Cardiac muscle cell (in vitro differentiated cells and primary cell): ENCODE results near the gene DSCAML1. TPM values are rescaled to one million over a fixed set of nuclear protein-coding genes. Genes with fewer than 3 reads are reported as not detected.

Experiments used
- DNase-seq, 2 donors: peaks; one replicate each; pipeline versions ENCODE4 v3.0.0 to v3.0.0-alpha.2; 2010 to 2017; ENCODE audit warnings: low read depth in 1 of 2, low spot score in 1 of 2
- H3K27ac ChIP-seq: fragments of 200-600 bp; sonication (generic); 2 replicates; pipeline ENCODE4 v1.5.1; 2016
- H3K27me3 ChIP-seq: fragments of 200-600 bp; sonication (generic); 2 replicates; pipeline ENCODE4 v1.6.0; 2016; ENCODE audit warnings: control low read depth
- H3K36me3 ChIP-seq: fragments of 200-600 bp; sonication (generic); 2 replicates; pipeline ENCODE4 v1.5.1; 2016; ENCODE audit warnings: control low read depth
- H3K4me1 ChIP-seq: fragments of 200-600 bp; sonication (generic); 2 replicates; pipeline ENCODE4 v1.8.1; 2017; ENCODE audit warnings: low read depth, mild to moderate bottlenecking, mixed run types
- H3K4me3 ChIP-seq: fragments of 200-600 bp; sonication (generic); 2 replicates; pipeline ENCODE4 v1.5.1; 2016; ENCODE audit warnings: mild to moderate bottlenecking
- H3K9me3 ChIP-seq: fragments of 200-600 bp; sonication (generic); 2 replicates; pipeline ENCODE4 v1.5.1; 2017; ENCODE audit warnings: low read depth, mild to moderate bottlenecking, control low read depth
- CTCF ChIP-seq: IDR thresholded peaks from 2 replicates; pipeline ENCODE4 v1.5.1; 2012; ENCODE audit warnings: low read depth, mild to moderate bottlenecking, low read length
- polyA plus RNA-seq: library from polyadenylated mRNA; unstranded; fragments of >200 nt; fragmentation: Nextera tagmentation; extraction: Ambion mirVana; gene quantifications from 2 replicates; pipeline ENCODE4 v1.2.1, GENCODE V29; 2016
- total RNA-seq: library from RNA; depleted of rRNA; stranded (reverse); fragments of >200 nt; gene quantifications from 2 replicates; pipeline ENCODE4 v1.2.3, GENCODE V29; 2016

The DSCAML1 gene
- total and polyA plus RNA-seq, 2 experiments from 2014 or later: 1.8 TPM; not detected in 1

GRCh38 chr11:117632306-117632705 is 164.7 kb downstream of the DSCAML1 start:
- no peak for DNase-seq
- peaks cover 23% of the 10 kb centered on the region for H3K4me1 ChIP-seq
- H3K27ac ChIP-seq: no peak overlapping the region
- H3K9me3 ChIP-seq: no peaks in the 10 kb centered on the region
- TF ChIP-seq CTCF: no peak
- H3K4me3 ChIP-seq: no peak overlapping the region
- H3K36me3 ChIP-seq: no peaks in the 10 kb centered on the region
- no peaks in the 10 kb centered on the region for H3K27me3 ChIP-seq

- TF ChIP-seq CTCF: no peak
- H3K27ac ChIP-seq: no peak overlapping the region
- no peak for DNase-seq
- H3K27me3 ChIP-seq: no peaks in the 10 kb centered on the region
- H3K36me3 ChIP-seq: no peaks in the 10 kb centered on the region
- H3K9me3 ChIP-seq: no peaks in the 10 kb centered on the region
- H3K4me1 ChIP-seq: peaks cover 23% of the 10 kb centered on the region
- H3K4me3 ChIP-seq: no peak overlapping the region
These were observed 165.5 kb downstream of the DSCAML1 start for GRCh38 chr11:117631336-117632140.

- Histone ChIP-seq H3K4me1 (peaks cover 26% of the 10 kb centered on the region), H3K27me3 (no peaks in the 10 kb centered on the region), H3K9me3 (no peaks in the 10 kb centered on the region), H3K36me3 (no peaks in the 10 kb centered on the region), H3K4me3 (no peak overlapping the region), H3K27ac (no peak overlapping the region)
- TF ChIP-seq CTCF: no peak
- DNase-seq: no peak
These were observed 167.0 kb downstream of the DSCAML1 start for GRCh38 chr11:117629891-117630538.

GRCh38 chr11:117629146-117629545 is 167.9 kb downstream of the DSCAML1 start:
- peaks cover 29% of the 10 kb centered on the region for H3K4me1 ChIP-seq
- H3K27ac ChIP-seq: no peak overlapping the region
- DNase-seq: no peak
- no peaks in the 10 kb centered on the region for H3K9me3 ChIP-seq
- H3K27me3 ChIP-seq: no peaks in the 10 kb centered on the region
- H3K36me3 ChIP-seq: no peaks in the 10 kb centered on the region
- H3K4me3 ChIP-seq: no peak overlapping the region
- TF ChIP-seq CTCF: no peak

- Histone ChIP-seq H3K27me3 (no peaks in the 10 kb centered on the region), H3K9me3 (no peaks in the 10 kb centered on the region), H3K36me3 (no peaks in the 10 kb centered on the region), H3K4me3 (no peak overlapping the region), H3K27ac (no peak overlapping the region), H3K4me1 (peaks cover 11% of the 10 kb centered on the region)
- no peak for TF ChIP-seq CTCF
- no peak for DNase-seq
These were observed 169.8 kb downstream of the DSCAML1 start for GRCh38 chr11:117627259-117627658.
